HEK293 (cell line): ENCODE results near the gene NCEH1.

ENCODE experiments used
- CTCF ChIA-PET: fragments of 350-600 bp; formaldehyde crosslinking; extraction: SDS; loops from one replicate; lab custom pipeline; 2021; ENCODE audit warnings: antibody characterized with exemption; lab: Yijun Ruan, JAX
- POLR2A ChIA-PET: fragments of 300-600 bp; formaldehyde crosslinking; extraction: SDS; loops from one replicate; lab custom pipeline; 2020; ENCODE audit warnings: antibody characterized with exemption, inconsistent platforms; lab: Yijun Ruan, JAX
- H3K27ac ChIP-seq: fragments of 200-500 bp; sonication (Bioruptor generic); 2 replicates; pipeline ENCODE4 v1.5.1; 2014; ENCODE audit warnings: low read depth, low read length, control low read depth, inconsistent platforms; ENCODE audit errors: extremely low read depth
- H3K36me3 ChIP-seq, 2 experiments: fragments of 200-500 bp in 1 of 2; sonication (Bioruptor generic) in 1 of 2; 1 replicate in 1 of 2; 2 replicates in 1 of 2; pipeline ENCODE4 v1.5.1; 2014 to 2017; ENCODE audit warnings: inconsistent platforms in 2 of 2, low read length in 2 of 2; ENCODE audit not compliant: control insufficient read depth in 2 of 2, insufficient read depth in 1 of 2
- H3K4me1 ChIP-seq: fragments of 200-500 bp; sonication (Bioruptor generic); 2 replicates; pipeline ENCODE4 v1.5.1; 2014; ENCODE audit warnings: mild to moderate bottlenecking, low read length, inconsistent platforms; ENCODE audit not compliant: control insufficient read depth, insufficient read depth
- H3K4me3 ChIP-seq: 2 replicates; pipeline ENCODE4 v1.5.1; 2011; ENCODE audit warnings: low read depth, mild to moderate bottlenecking, control low read depth, low read length, moderate library complexity
- H3K9me3 ChIP-seq: fragments of 200-500 bp; sonication (Bioruptor generic); 2 replicates; pipeline ENCODE4 v1.5.1; 2014; ENCODE audit warnings: low read depth, low read length, inconsistent platforms; ENCODE audit not compliant: control insufficient read depth, insufficient read depth
- HOXC10 ChIP-seq: sonication (generic); formaldehyde crosslinking; IDR thresholded peaks from 2 replicates; pipeline ENCODE4 v1.8.1; 2023; ENCODE audit warnings: mild to moderate bottlenecking, missing genetic modification reagents
- KLF8 ChIP-seq: fragments of 450-650 bp; formaldehyde crosslinking; IDR thresholded peaks from 2 replicates; pipeline ENCODE4 v1.5.1; 2016; ENCODE audit warnings: missing biosample characterization, missing genetic modification characterization
- OVOL3 ChIP-seq: fragments of 450-650 bp; formaldehyde crosslinking; IDR thresholded peaks from 2 replicates; pipeline ENCODE4 v1.5.1; 2016; ENCODE audit warnings: missing biosample characterization, missing genetic modification characterization
- ZBTB8A ChIP-seq: fragments of 450-650 bp; formaldehyde crosslinking; IDR thresholded peaks from 2 replicates; pipeline ENCODE4 v1.5.1; 2016; ENCODE audit warnings: missing biosample characterization, missing genetic modification characterization
- ZNF10 ChIP-seq: fragments of 450-650 bp; formaldehyde crosslinking; IDR thresholded peaks from 2 replicates; pipeline ENCODE4 v1.5.1; 2017; ENCODE audit warnings: missing biosample characterization, missing genetic modification characterization
- ZNF138 ChIP-seq: fragments of 450-650 bp; formaldehyde crosslinking; IDR thresholded peaks from 2 replicates; pipeline ENCODE4 v1.5.1; 2016; ENCODE audit warnings: missing biosample characterization, missing genetic modification characterization, borderline replicate concordance
- ZNF146 ChIP-seq: fragments of 450-650 bp; formaldehyde crosslinking; IDR thresholded peaks from 2 replicates; pipeline ENCODE4 v1.5.1; 2016; ENCODE audit warnings: missing biosample characterization, missing genetic modification characterization
- ZNF175 ChIP-seq: fragments of 450-650 bp; formaldehyde crosslinking; IDR thresholded peaks from 2 replicates; pipeline ENCODE4 v1.5.1; 2016; ENCODE audit warnings: missing biosample characterization, missing genetic modification characterization
- ZNF18 ChIP-seq: fragments of 450-650 bp; formaldehyde crosslinking; IDR thresholded peaks from 2 replicates; pipeline ENCODE4 v1.5.1; 2016; ENCODE audit warnings: missing biosample characterization, missing genetic modification characterization
- ZNF221 ChIP-seq: fragments of 450-650 bp; formaldehyde crosslinking; IDR thresholded peaks from 2 replicates; pipeline ENCODE4 v1.5.1; 2017; ENCODE audit warnings: missing biosample characterization, missing genetic modification characterization, borderline replicate concordance
- ZNF302 ChIP-seq: fragments of 450-650 bp; formaldehyde crosslinking; IDR thresholded peaks from 2 replicates; pipeline ENCODE4 v1.5.1; 2016; ENCODE audit warnings: missing biosample characterization, missing genetic modification characterization, low read depth
- ZNF426 ChIP-seq: fragments of 450-650 bp; formaldehyde crosslinking; IDR thresholded peaks from 2 replicates; pipeline ENCODE4 v1.5.1; 2017; ENCODE audit warnings: missing biosample characterization, missing genetic modification characterization, mild to moderate bottlenecking, inconsistent platforms, moderate library complexity
- ZNF518A ChIP-seq: fragments of 450-650 bp; formaldehyde crosslinking; conservative IDR thresholded peaks from 2 replicates; pipeline ENCODE4 v1.5.1; 2016; ENCODE audit warnings: low read depth, missing biosample characterization, missing genetic modification characterization
- ZNF596 ChIP-seq: fragments of 450-650 bp; IDR thresholded peaks from 2 replicates; pipeline ENCODE4 v1.5.0; 2018; ENCODE audit warnings: missing biosample characterization, mild to moderate bottlenecking, missing genetic modification characterization, moderate library complexity
- ZNF610 ChIP-seq: fragments of 450-650 bp; formaldehyde crosslinking; IDR thresholded peaks from 2 replicates; pipeline ENCODE4 v1.5.1; 2016; ENCODE audit warnings: missing biosample characterization, missing genetic modification characterization, borderline replicate concordance
- ZNF692 ChIP-seq: fragments of 450-650 bp; formaldehyde crosslinking; IDR thresholded peaks from 2 replicates; pipeline ENCODE4 v1.5.1; 2016; ENCODE audit warnings: missing biosample characterization, missing genetic modification characterization
- ZNF776 ChIP-seq: fragments of 450-650 bp; formaldehyde crosslinking; IDR thresholded peaks from 2 replicates; pipeline ENCODE4 v1.5.0; 2017; ENCODE audit warnings: missing biosample characterization, missing genetic modification characterization, borderline replicate concordance
- ZNF837 ChIP-seq: fragments of 450-650 bp; formaldehyde crosslinking; IDR thresholded peaks from 2 replicates; pipeline ENCODE4 v1.5.1; 2016; ENCODE audit warnings: missing biosample characterization, missing genetic modification characterization
- ZXDB ChIP-seq: fragments of 450-650 bp; formaldehyde crosslinking; IDR thresholded peaks from 2 replicates; pipeline ENCODE4 v1.5.1; 2016; ENCODE audit warnings: missing biosample characterization, missing genetic modification characterization

The NCEH1 gene

GRCh38 chr3:172680684-172681083, 30.2 kb downstream of the NCEH1 start:
- CTCF ChIA-PET = interaction anchor here (0.5 kb wide), 1 partner anchor 204 kb away, joined by 3 read pairs; no protein-coding TSS in a partner anchor
- Histone ChIP-seq H3K36me3 (no peaks in the 10 kb centered on the region), H3K4me3 (no peak overlapping the region)
- TF ChIP-seq HOXC10 = no peak
- no peak for TF ChIP-seq ZNF518A (tag by site-specific recombination)
- no peak for TF ChIP-seq ZNF138
- no peak for TF ChIP-seq ZNF426
- no peak for TF ChIP-seq ZNF10
- no peak for TF ChIP-seq OVOL3 (tag by site-specific recombination)
- TF ChIP-seq ZXDB = no peak
- no peak for TF ChIP-seq ZNF221 (tag by site-specific recombination)
- no peak for TF ChIP-seq ZNF692 (tag by site-specific recombination)
- no peak for TF ChIP-seq ZNF302 (tag by site-specific recombination)
- TF ChIP-seq ZNF837 (tag by site-specific recombination) = no peak
- TF ChIP-seq ZNF610 (tag by site-specific recombination) = no peak
- TF ChIP-seq, all 188 proteins: peak for 0
- Histone ChIP-seq H3K27ac (no peak overlapping the region), H3K4me1 (no peaks in the 10 kb centered on the region), H3K9me3 (no peaks in the 10 kb centered on the region)
- POLR2A ChIA-PET = no interaction called here

- no peaks in the 10 kb centered on the region for H3K36me3 ChIP-seq
- CTCF ChIA-PET = no interaction called here
- POLR2A ChIA-PET = no interaction called here
Measured at GRCh38 chr3:172679599-172679998, 31.3 kb downstream of the NCEH1 start.

GRCh38 chr3:172678068-172678467, 32.8 kb downstream of the NCEH1 start:
- H3K27ac ChIP-seq = no peak overlapping the region
- no peaks in the 10 kb centered on the region for H3K36me3 ChIP-seq
- TF ChIP-seq ZNF175 = no peak
- no peak for TF ChIP-seq ZNF18 (tag by site-specific recombination)
- no peaks in the 10 kb centered on the region for H3K4me1 ChIP-seq
- no peaks in the 10 kb centered on the region for H3K9me3 ChIP-seq
- H3K4me3 ChIP-seq = no peak overlapping the region
- POLR2A ChIA-PET = no interaction called here
- CTCF ChIA-PET = interaction anchor here (0.5 to 1.1 kb wide), 2 partner anchors 22 to 292 kb away, joined by 3 read pairs; no protein-coding TSS in a partner anchor

More at GRCh38 chr3:172679599-172679998, 31.3 kb downstream of the NCEH1 start:
- no peak for TF ChIP-seq ZNF146
- TF ChIP-seq ZXDB = no peak
- no peak for TF ChIP-seq ZNF596 (tag by site-specific recombination)
- no peak for TF ChIP-seq ZNF776 (tag by site-specific recombination)
- TF ChIP-seq ZBTB8A (tag by site-specific recombination) = no peak
- no peak for TF ChIP-seq KLF8 (tag by site-specific recombination)
- no peaks in the 10 kb centered on the region for H3K4me1 ChIP-seq
- H3K27ac ChIP-seq = no peak overlapping the region
- no peaks in the 10 kb centered on the region for H3K9me3 ChIP-seq
- H3K4me3 ChIP-seq = no peak overlapping the region
